LHCN-M2 (cell line): Measurements from ENCODE around the gene SLC25A36. TPM values are rescaled to one million over a fixed set of nuclear protein-coding genes. Genes with fewer than 3 reads are reported as not detected.
"Not testable (repeated sequence)": the region's sequence is repeated elsewhere in the genome, so short reads cannot be mapped to it uniquely, and the experiment has no call there.

Experiments used
- DNase-seq: peaks from one replicate; pipeline ENCODE4 v3.0.0-alpha.2; 2012; ENCODE audit warnings: low read depth
- total RNA-seq: library from RNA; depleted of rRNA; stranded (reverse); fragments of >200 nt; gene quantifications from 2 replicates; pipeline ENCODE4 v1.2.3, GENCODE V29; 2014

Gene SLC25A36
- total RNA-seq, 1 experiment from 2014 or later: 52.8 TPM

GRCh38 chr3:140931016-140931454, 10.6 kb upstream of the SLC25A36 start:
- peak; percentile 29 for DNase-seq

DNA sequence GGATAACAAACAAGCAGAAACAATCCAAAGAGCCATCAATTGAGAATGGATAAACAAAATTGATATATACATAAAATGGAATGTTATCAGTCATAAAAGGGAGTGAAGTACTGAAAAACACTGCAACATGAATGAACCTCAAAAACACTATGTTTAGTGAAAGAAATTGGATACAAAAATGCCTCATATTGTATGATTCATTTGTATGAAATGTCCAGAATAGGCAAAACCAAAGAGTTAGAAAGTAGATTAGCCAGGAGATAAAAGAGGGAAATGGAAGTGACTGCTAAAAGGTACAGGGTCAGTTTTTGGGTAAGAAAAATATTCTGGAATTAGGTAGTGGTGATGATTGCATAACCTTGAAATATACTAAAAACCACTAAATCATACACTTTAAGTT, 9.8 kb upstream of the SLC25A36 start:
- DNase-seq: peak; percentile 50

DNA sequence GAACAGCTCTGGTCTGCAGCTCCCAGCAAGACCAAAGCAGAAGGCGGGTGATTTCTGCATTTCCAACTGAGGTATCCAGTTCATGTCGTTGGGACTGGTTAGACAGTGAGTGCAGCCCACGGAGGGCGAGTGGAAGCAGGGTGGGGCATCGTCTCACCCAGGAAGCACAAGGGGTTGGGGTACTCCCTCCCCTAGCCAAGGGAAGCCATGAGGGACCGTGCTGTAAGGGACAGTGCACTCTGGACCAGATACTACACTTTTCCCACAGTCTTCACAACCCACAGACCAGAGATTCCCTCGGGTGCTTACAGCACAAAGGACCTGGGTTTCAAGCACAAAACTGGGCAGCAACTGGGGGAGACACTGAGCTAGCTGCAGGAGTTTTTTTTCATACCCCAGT, 8.5 kb upstream of the SLC25A36 start:
- no peak for DNase-seq

- DNase-seq: no peak
These were observed 8.1 kb upstream of the SLC25A36 start for GRCh38 chr3:140933552-140933951.

DNA sequence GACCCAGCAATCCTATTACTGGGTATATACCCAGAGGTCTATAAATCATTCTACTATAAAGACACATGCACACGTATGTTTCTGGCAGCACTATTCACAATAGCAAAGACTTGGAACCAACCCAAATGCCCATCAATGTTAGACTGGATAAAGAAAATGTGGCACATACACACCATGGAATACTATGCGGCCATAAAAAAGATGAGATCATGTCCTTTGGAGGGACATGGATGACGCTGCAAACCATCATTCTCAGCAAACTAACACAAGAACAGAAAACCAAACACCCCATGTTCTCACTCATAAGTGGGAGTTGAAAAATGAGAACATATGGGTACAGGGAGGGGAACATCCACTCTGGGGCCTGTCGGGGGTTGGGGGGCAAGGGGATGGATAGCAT, 2.3 kb upstream of the SLC25A36 start:
- not testable (repeated sequence) for DNase-seq

- no peak for DNase-seq
These were observed 574 bp upstream of the SLC25A36 start for GRCh38 chr3:140941090-140941433.

DNA sequence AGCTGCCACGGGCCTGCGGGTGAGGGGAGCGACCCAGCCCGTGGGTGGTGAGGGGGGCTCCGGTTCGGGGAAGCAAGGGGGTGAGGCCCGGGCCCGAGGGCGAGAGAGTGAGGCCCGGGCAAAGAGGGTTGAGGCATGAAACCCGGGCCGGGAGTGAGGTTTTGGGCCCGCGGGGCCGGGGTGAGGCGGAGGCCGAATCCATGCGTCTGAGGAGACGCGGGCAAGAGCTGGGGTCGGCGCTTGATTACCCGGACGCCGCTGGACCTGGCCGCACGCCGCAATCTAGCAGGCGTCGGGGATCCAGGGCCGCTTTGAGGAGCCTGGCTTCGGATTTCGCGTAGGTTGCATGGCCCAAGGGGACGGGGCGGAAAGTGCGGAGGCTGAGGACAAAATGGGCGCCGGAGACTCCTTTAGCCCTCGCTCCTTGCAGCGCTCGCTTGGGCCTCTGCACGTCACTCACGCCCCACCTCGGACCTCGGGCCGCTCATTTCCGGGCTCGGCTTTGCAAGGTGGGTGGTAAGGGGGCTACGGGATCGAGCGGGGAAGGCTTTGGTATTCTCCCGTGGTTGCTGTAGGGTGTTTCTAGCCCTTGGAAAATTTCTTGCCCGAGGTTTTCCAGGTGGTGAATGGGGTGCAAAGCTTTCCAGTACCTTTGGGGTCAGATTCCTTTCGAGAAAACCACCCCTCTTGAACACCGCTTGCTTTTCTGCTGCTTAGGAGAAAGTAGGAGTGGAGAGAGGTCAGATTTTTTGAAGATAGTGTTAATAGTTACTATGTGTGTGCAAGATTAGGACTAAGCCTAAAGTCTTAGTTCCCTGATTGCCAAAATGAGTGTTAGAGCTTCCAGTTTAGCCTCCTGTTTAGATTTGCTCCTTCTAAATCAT, 827 bp downstream of the SLC25A36 start:
- DNase-seq: peak; percentile 63

- no peak for DNase-seq
These were observed 2.3 kb downstream of the SLC25A36 start for GRCh38 chr3:140943781-140944552.

DNA sequence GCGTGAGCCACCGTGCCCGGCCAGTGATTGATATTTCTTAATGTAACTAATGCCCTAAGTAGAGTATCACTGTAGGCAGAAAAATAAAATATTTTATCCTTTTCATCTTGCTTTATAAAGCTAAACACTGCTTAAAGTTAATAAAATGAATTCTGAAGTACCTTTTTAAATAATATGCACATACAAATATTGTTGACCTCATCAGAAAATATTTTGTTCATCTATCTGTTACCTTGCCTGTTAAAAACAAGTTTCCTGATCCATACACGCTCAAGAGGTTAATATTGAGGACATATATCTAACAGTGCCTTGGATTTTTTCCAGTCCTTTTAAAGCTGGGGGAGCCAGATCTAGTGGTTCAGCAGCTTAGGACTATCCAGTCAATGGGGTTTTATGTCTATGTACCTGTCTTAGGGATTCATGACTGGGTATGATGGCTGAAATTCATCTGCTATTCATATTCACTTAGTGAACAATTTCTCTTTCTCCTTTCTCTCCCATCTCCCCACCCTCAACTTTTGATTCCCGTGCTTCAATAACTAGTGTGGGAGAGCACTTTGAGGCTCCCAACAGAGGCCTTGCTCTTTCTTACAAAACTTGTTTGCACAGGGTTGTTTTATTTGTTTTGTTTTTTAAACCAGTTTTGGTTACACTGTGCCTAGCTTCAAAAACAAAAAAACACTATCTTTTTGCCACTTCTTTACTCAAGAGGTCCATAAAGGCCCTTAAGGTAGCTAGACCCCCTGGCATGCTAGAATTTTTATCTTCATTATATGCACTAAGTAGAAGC, 7.0 kb downstream of the SLC25A36 start:
- no peak for DNase-seq

DNA sequence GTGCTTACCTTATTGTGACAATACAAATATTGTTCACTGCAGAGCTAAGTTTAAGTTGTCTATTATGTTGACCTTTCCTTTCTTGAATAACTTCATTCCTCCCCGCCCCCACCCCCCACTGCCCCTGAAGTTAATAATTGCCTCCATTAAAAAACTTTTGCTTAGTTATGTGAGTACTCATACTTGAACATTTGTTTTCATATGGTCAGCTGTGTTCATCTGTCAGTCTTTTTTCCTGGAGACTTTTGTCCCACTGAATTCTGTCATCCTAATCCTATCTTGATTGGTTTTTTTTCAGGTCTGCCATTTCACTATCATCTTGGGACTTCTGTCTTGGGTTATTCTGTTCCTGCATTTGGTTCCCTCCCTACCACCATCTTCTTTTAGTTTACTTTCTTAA, 8.5 kb downstream of the SLC25A36 start:
- DNase-seq: no peak

GRCh38 chr3:140950863-140951262, 9.2 kb downstream of the SLC25A36 start:
- no peak for DNase-seq

- DNase-seq: not testable (repeated sequence)
These were observed 10.1 kb downstream of the SLC25A36 start for GRCh38 chr3:140951750-140952149.

- peak; percentile 10 for DNase-seq
These were observed 11.7 kb downstream of the SLC25A36 start for GRCh38 chr3:140953028-140953960.

GRCh38 chr3:140954576-140954975, 12.9 kb downstream of the SLC25A36 start:
- no peak for DNase-seq

DNA sequence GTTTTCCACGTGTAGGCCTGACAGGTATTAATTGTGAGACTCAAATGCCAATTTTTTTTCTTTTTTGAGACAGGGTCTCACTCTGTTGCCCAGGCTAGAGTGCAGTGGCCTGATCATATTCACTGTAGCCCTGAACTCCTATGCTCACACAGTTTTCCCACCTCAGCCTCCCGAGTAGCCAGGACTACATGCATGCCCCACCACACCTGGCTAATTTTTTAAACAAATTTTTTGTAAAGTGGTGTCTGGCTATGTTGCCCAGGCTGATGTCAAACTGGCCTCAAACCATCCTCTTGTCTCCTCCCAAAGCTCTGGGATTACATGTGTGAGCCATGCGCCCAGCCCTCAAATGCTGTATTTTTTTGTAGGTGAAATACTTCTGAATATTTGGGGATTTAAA, 14.0 kb downstream of the SLC25A36 start:
- DNase-seq: no peak

- no peak for DNase-seq
These were observed 14.6 kb downstream of the SLC25A36 start for GRCh38 chr3:140956058-140956835.

GRCh38 chr3:140972833-140973232, 31.2 kb downstream of the SLC25A36 start:
- peak; percentile 43 for DNase-seq

DNA sequence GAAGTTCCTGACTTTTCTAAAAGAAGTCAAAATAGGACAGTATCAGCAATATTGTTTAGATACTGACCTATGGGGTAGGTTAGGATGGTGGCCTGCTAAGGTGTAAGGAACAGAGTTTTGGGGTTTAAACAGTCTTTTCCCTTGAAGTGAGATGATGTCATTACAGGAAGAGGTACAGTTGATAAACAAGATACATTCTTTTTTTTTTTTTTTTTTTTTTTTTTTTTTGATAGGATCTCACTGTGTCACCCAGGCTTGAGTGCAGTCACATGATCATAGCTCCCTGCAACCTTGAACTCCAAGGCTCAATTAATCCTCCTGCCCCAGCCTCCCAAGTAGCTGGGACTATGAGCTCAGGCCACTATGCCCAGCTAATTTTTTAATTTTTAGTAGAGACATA, 33.3 kb downstream of the SLC25A36 start:
- DNase-seq: no peak

- no peak for DNase-seq
These were observed 39.0 kb downstream of the SLC25A36 start for GRCh38 chr3:140980663-140981062.

DNA sequence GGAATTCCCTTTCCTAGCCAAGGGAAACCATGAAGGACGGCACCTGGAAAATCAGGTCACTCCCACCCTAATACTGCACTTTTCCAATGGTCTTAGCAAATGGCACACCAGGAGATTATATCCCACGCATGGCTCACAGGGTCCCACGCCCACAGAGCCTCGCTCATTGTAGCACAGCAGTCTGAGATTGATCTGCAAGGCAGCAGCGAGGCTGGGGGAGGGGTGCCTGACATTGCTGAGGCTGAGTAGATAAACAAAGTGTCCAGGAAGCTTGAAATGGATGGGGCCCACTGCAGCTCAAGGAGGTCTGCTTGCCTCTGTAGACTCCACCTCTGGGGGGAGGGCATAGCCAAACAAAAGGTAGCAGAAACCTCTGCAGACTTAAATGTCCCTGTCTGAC, 46.2 kb downstream of the SLC25A36 start:
- not testable (repeated sequence) for DNase-seq
